SIG-M5 treated with dmso at 0.1 percent for 504 hours (cell line): ENCODE data around the gene GRIFIN.

Experiments used
- DNase-seq: peaks from one replicate; lab custom pipeline; 2025; ENCODE audit not compliant: unreplicated experiment; lab: John Stamatoyannopoulos, UW

The GRIFIN gene

GRCh38 chr7:2513702-2514101 is 37.5 kb upstream of the GRIFIN start:
- DNase-seq = no peak

GRCh38 chr7:2512713-2513112 is 36.5 kb upstream of the GRIFIN start:
- DNase-seq = no peak

- no peak for DNase-seq
Measured at GRCh38 chr7:2512179-2512661, 36.0 kb upstream of the GRIFIN start.

- DNase-seq = no peak
Measured at GRCh38 chr7:2511769-2512168, 35.6 kb upstream of the GRIFIN start.

- peak; percentile 51 for DNase-seq
Measured at GRCh38 chr7:2510909-2511768, 34.9 kb upstream of the GRIFIN start.

- DNase-seq = no peak
Measured at GRCh38 chr7:2510130-2510776, 34.1 kb upstream of the GRIFIN start.

GRCh38 chr7:2509298-2509906 is 33.2 kb upstream of the GRIFIN start:
- DNase-seq = no peak

- peak; percentile 75 for DNase-seq
Measured at GRCh38 chr7:2508327-2509215, 32.4 kb upstream of the GRIFIN start.

- DNase-seq = no peak
Measured at GRCh38 chr7:2507917-2508306, 31.7 kb upstream of the GRIFIN start.

GRCh38 chr7:2507208-2507916 is 31.2 kb upstream of the GRIFIN start:
- DNase-seq = no peak

- DNase-seq = no peak
Measured at GRCh38 chr7:2505401-2505800, 29.2 kb upstream of the GRIFIN start.

GRCh38 chr7:2504889-2505375 is 28.7 kb upstream of the GRIFIN start:
- no peak for DNase-seq

- no peak for DNase-seq
Measured at GRCh38 chr7:2504128-2504888, 28.1 kb upstream of the GRIFIN start.

GRCh38 chr7:2503056-2503941 is 27.1 kb upstream of the GRIFIN start:
- DNase-seq = no peak

- DNase-seq = no peak
Measured at GRCh38 chr7:2502647-2502966, 26.4 kb upstream of the GRIFIN start.

GRCh38 chr7:2501947-2502646 is 25.9 kb upstream of the GRIFIN start:
- DNase-seq = no peak

- DNase-seq = no peak
Measured at GRCh38 chr7:2500701-2501100, 24.5 kb upstream of the GRIFIN start.
